Endothelial cell of umbilical vein (primary cell): ENCODE results near the gene GMEB2.

ENCODE experiments used
- FOS ChIP-seq: IDR thresholded peaks from 2 replicates; pipeline ENCODE4 v1.6.1; 2011; ENCODE audit warnings: mild to moderate bottlenecking, low read length, moderate library complexity, borderline replicate concordance; ENCODE audit not compliant: insufficient read depth
- POLR2AphosphoS5 ChIP-seq: IDR thresholded peaks from 2 replicates; pipeline ENCODE4 v1.6.1; 2012; ENCODE audit warnings: low read depth, mild to moderate bottlenecking, control low read depth, low read length, moderate library complexity; ENCODE audit not compliant: insufficient read depth
- TF ChIP-seq, protein P1 (sequence below), 2 donors: IDR thresholded peaks; 1 replicate in 1 of 2; 2 replicates in 1 of 2; pipeline ENCODE4 v1.5.1; 2011; ENCODE audit warnings: low read length in 2 of 2, mild to moderate bottlenecking in 2 of 2, moderate library complexity in 2 of 2, control low read depth in 1 of 2, inconsistent platforms in 1 of 2, low read depth in 1 of 2; ENCODE audit not compliant: insufficient read depth in 1 of 2; ENCODE audit errors: extremely low read depth in 1 of 2

DNA sequence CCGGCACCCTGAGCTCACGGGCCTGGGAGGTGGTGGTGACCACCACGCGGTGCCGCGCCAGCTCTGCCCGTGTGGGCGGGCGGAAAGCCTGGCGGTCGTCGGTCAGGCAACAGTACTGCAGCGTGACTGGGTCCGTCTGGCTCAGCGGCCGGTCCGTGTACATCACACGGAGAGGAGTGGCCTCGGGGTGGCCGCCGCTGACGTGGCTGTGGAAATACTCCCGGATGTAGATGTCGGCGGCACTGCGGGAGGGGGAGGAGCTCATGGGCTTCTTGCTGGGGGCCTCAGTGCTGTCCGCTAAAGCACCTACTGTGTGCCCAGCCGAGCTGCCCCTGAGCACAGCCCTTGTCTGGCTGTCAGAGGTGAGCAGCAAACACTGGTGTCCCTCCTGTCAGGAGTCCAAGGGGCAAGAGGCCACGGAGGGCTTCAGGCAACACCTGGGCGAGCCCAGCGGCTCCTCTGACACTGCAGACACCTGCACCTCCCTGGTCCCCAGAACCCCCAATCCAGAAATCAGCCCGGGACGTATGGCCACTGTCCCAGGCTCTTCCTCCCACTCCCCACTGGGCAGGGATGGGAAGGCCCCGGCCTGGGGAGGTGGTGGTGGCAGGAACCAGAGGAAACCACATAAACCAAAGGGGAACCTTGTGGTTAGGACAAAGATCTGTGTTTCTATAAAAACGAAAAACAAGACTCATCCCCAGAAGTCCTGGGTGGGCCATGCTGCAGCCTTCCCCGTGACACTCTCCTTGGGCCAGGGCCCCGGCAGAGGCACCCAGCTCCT is 59.3 kb downstream of the GMEB2 start:
- TF ChIP-seq FOS (no peak), POLR2AphosphoS5 (no peak)
- TF ChIP-seq, protein P1, sequence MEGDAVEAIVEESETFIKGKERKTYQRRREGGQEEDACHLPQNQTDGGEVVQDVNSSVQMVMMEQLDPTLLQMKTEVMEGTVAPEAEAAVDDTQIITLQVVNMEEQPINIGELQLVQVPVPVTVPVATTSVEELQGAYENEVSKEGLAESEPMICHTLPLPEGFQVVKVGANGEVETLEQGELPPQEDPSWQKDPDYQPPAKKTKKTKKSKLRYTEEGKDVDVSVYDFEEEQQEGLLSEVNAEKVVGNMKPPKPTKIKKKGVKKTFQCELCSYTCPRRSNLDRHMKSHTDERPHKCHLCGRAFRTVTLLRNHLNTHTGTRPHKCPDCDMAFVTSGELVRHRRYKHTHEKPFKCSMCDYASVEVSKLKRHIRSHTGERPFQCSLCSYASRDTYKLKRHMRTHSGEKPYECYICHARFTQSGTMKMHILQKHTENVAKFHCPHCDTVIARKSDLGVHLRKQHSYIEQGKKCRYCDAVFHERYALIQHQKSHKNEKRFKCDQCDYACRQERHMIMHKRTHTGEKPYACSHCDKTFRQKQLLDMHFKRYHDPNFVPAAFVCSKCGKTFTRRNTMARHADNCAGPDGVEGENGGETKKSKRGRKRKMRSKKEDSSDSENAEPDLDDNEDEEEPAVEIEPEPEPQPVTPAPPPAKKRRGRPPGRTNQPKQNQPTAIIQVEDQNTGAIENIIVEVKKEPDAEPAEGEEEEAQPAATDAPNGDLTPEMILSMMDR (IDR thresholded peaks at IDR 0.05; ENCODE audit: extremely low read depth in 1 of 2, insufficient read depth in 1 of 2, low read depth in 1 of 2, low read length in 2 of 2), result no peak
